ENCODE results near the gene HDAC2.
"Not testable (repeated sequence)": the region's sequence is repeated elsewhere in the genome, so short reads cannot be mapped to it uniquely, and the experiment has no call there.

The HDAC2 gene

DNA sequence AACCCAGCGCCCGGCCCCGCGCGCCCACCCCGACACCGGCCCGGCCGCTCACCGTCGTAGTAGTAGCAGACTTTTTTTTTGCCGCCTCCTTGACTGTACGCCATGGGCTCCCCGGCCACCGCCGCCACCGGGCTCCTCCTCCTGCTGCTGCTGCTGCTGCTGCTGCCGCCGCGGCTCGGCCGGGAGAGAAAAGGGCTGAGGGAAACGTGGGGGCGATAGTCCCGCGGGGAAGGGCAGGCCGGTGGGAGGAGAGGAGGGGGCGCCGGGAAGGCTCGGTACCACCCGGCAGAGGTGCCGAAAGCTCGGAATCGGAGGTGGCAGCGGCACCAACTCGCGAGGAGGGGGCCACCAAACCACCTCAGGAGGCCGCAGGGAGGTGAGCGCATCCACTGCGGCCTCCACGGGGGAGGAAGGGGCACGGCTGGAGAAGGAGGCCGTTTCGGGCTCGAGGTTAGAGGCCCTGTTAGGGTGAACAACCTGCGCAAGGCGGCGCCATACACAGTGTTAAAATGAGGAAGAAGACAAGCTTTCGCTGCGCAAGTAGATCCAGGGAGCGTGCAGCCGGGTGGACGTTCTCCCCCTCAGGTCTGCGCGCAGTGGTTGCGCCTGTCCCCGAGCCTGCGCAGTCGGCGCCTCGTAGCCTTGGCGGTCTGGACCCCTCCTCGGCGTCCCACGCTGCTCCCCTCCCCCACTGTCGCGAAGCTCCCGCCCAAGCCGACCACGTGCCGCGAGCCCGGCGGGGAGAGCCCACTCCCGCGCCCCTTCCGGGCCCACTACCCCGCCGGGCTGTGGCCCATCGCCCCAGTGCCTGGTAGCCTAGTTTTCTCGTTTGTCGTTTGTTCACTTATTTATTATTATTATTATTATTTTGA, at the start of gene HDAC2:
Gene HDAC2, minus strand, starts transcription at position 344 of the 872 bp plus-strand sequence. Its CDS starts 240 bp downstream, at position 104.
- TF ChIP-seq RARB (CRISPR knock-in tag; IDR thresholded peaks at IDR 0.05) = no peak
- TF ChIP-seq ZC3H10 (CRISPR knock-in tag; IDR thresholded peaks at IDR 0.05) = no peak
- no peak for TF ChIP-seq ZNF8 (CRISPR knock-in tag; IDR thresholded peaks at IDR 0.05)
- peak; percentile 64; the same call in 1 of the 2 replicates for TF ChIP-seq CSDC2 (CRISPR knock-in tag; IDR thresholded peaks at IDR 0.05)
- no peak for TF ChIP-seq ZFP30 (CRISPR knock-in tag; IDR thresholded peaks at IDR 0.05)
- no peak for TF ChIP-seq CSRNP3 (CRISPR knock-in tag; IDR thresholded peaks at IDR 0.05)
- TF ChIP-seq ISL1 (CRISPR knock-in tag; IDR thresholded peaks at IDR 0.05) = no peak
- TF ChIP-seq ZFP3 (CRISPR knock-in tag; IDR thresholded peaks at IDR 0.05) = 0 out of 2 replicates have a peak, but pooled peaks have one; percentile 26
- peak; percentile 83 for ATAC-seq

DNA sequence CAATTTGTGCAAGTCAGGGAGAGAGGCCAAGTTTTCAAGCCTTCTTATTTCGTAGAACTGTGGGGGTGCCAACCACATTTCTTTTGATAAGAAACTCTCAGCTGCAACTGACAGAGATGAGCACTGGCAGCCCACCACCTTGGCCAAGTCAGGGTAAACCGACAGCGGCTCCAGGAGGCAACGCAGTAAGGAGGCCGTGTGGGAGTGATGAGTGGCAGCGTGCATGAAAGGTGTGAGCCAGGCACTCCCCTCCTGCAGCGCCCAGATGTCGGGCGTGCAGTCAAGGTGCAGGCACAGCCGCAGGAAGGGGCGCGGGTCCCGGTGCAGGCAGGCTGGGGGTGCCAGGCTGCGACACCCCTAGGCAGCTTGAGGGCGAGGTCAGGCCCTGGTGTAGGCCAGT, 49.2 kb upstream of the HDAC2 start:
- ATAC-seq = no peak
- TF ChIP-seq BACH2 (CRISPR knock-in tag; IDR thresholded peaks at IDR 0.05; ENCODE audit: borderline replicate concordance) = no peak
- TF ChIP-seq TCF4 (CRISPR knock-in tag; IDR thresholded peaks at IDR 0.05; ENCODE audit: borderline replicate concordance) = no peak
- no peak for TF ChIP-seq CSDC2 (CRISPR knock-in tag; IDR thresholded peaks at IDR 0.05)
- no peak for TF ChIP-seq PPARA (CRISPR knock-in tag; IDR thresholded peaks at IDR 0.05; ENCODE audit: borderline replicate concordance)

DNA sequence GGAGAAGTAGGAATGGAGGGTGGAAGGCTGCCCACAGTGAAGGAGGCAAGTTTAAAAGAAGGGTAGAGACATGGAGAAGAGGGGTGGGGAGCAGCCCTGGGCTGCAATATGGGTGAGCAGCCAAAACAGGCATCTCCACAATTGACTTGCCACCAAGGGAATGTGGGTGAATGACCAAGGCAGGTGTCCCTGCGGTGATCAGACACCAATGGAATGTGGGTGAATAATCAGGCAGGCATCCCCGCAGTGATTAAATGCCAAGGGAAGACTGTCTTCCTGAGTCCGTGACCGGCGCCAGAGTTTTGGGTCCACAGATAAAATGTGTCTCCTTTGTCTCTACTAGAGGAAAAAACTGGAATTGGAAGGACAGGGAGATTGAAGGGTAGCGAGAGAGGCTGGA, 46.2 kb upstream of the HDAC2 start:
- ATAC-seq = not testable (repeated sequence)

DNA sequence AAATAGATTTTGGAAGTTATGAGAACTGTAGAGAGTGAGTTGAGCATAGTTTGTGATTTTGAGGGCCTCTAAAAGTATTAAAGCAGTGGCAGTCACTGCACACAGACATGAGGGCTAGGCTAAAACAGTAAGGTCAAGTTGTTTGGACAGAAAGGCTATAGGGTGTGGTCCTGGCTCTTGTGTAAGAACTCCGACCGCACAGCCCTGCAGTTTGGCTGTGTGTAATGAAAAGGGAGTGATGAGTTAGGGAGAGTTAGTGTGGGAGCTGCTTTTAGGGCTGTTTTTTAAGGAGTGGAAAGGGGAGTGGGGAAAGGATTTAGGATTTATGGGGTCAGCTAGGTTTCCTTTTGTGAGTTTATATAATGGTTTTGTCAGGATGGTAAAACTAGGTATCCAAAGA, 43.2 kb upstream of the HDAC2 start:
- ATAC-seq = not testable (repeated sequence)

DNA sequence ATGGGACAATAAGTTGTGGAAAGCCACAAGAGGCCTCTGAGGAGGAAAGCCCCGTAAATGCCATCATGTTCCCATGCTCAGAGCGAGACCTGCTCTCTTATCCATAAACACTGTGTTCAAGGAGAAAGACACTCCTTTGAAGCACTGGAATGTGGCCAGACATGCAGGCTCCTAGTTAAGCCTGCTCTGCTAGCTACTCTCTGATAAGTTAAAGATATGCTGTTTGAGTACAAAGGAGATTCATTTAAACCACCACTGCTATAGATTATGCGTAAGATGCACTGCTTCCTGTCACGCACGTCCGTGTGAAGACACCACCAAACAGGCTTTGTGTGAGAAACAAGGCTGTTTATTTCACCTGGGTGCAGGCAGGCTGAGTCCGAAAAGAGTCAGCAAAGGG, 40.5 kb upstream of the HDAC2 start:
- ATAC-seq = not testable (repeated sequence)

DNA sequence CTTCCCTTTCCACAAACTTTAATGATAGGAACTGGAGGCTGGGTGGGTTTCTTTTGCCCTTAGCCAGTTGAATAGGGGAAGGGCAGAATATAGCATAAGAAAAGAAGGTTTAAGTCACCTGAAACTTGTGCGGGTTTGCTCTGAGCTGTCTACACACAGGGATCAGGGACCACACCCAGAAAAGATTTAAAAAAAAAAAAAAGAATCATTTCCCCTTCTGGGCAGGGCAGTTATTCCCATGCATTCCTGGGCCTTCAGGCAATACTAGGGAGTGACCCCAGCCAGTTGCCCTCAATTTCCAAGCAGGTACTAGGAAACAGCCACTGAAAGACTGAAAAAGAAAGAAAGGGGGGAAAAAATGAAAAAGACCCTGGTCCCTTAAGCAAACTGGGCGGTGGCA, 39.6 kb upstream of the HDAC2 start:
- no peak for ATAC-seq
- TF ChIP-seq GLIS3 (CRISPR knock-in tag; IDR thresholded peaks at IDR 0.05) = no peak
- TF ChIP-seq RARB (CRISPR knock-in tag; IDR thresholded peaks at IDR 0.05) = no peak
- no peak for TF ChIP-seq ZNF70 (CRISPR knock-in tag; IDR thresholded peaks at IDR 0.05)
- no peak for TF ChIP-seq SNAI2 (CRISPR knock-in tag; IDR thresholded peaks at IDR 0.05)
- TF ChIP-seq OSR1 (CRISPR knock-in tag; IDR thresholded peaks at IDR 0.05) = no peak
- TF ChIP-seq ISL1 (CRISPR knock-in tag; IDR thresholded peaks at IDR 0.05) = no peak
- no peak for TF ChIP-seq TOX (CRISPR knock-in tag; IDR thresholded peaks at IDR 0.05; ENCODE audit: borderline replicate concordance)
- no peak for TF ChIP-seq ZFP30 (CRISPR knock-in tag; IDR thresholded peaks at IDR 0.05)
- no peak for TF ChIP-seq PPARA (CRISPR knock-in tag; IDR thresholded peaks at IDR 0.05; ENCODE audit: borderline replicate concordance)
- no peak for TF ChIP-seq CSRNP3 (CRISPR knock-in tag; IDR thresholded peaks at IDR 0.05)
- no peak for TF ChIP-seq ZC3H10 (CRISPR knock-in tag; IDR thresholded peaks at IDR 0.05)
- TF ChIP-seq CSDC2 (CRISPR knock-in tag; IDR thresholded peaks at IDR 0.05) = no peak
- TF ChIP-seq ZNF565 (CRISPR knock-in tag; conservative IDR thresholded peaks at IDR 0.05; ENCODE audit: low read depth) = no peak

DNA sequence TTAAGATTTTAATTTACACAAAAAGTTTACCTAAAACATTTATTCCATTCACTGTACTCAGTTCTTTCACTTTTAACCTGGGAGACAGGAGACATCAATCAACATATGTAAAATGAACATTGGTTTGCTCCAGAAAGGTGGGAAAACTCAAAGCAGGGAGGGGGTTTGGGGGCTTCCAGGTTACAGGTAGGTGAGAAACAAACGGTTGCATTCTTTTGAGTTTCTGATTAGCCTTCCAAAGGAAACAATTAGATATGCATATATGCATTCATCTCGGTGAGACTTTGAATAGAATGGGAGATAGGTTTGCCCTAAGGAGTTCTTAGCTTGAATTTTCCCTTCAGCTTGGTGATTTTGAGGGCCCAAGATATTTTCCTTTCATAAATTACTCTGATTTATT, 38.2 kb upstream of the HDAC2 start:
- ATAC-seq = no peak
- TF ChIP-seq ZNF8 (CRISPR knock-in tag; IDR thresholded peaks at IDR 0.05) = no peak
- TF ChIP-seq ZC3H10 (CRISPR knock-in tag; IDR thresholded peaks at IDR 0.05) = no peak
- TF ChIP-seq PPARA (CRISPR knock-in tag; IDR thresholded peaks at IDR 0.05; ENCODE audit: borderline replicate concordance) = no peak
- TF ChIP-seq, protein P1, sequence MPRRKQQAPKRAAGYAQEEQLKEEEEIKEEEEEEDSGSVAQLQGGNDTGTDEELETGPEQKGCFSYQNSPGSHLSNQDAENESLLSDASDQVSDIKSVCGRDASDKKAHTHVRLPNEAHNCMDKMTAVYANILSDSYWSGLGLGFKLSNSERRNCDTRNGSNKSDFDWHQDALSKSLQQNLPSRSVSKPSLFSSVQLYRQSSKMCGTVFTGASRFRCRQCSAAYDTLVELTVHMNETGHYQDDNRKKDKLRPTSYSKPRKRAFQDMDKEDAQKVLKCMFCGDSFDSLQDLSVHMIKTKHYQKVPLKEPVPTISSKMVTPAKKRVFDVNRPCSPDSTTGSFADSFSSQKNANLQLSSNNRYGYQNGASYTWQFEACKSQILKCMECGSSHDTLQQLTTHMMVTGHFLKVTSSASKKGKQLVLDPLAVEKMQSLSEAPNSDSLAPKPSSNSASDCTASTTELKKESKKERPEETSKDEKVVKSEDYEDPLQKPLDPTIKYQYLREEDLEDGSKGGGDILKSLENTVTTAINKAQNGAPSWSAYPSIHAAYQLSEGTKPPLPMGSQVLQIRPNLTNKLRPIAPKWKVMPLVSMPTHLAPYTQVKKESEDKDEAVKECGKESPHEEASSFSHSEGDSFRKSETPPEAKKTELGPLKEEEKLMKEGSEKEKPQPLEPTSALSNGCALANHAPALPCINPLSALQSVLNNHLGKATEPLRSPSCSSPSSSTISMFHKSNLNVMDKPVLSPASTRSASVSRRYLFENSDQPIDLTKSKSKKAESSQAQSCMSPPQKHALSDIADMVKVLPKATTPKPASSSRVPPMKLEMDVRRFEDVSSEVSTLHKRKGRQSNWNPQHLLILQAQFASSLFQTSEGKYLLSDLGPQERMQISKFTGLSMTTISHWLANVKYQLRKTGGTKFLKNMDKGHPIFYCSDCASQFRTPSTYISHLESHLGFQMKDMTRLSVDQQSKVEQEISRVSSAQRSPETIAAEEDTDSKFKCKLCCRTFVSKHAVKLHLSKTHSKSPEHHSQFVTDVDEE (CRISPR knock-in tag; IDR thresholded peaks at IDR 0.05) = no peak
- no peak for TF ChIP-seq TCF4 (CRISPR knock-in tag; IDR thresholded peaks at IDR 0.05; ENCODE audit: borderline replicate concordance)
- no peak for TF ChIP-seq TOX (CRISPR knock-in tag; IDR thresholded peaks at IDR 0.05; ENCODE audit: borderline replicate concordance)
- TF ChIP-seq, protein P2, sequence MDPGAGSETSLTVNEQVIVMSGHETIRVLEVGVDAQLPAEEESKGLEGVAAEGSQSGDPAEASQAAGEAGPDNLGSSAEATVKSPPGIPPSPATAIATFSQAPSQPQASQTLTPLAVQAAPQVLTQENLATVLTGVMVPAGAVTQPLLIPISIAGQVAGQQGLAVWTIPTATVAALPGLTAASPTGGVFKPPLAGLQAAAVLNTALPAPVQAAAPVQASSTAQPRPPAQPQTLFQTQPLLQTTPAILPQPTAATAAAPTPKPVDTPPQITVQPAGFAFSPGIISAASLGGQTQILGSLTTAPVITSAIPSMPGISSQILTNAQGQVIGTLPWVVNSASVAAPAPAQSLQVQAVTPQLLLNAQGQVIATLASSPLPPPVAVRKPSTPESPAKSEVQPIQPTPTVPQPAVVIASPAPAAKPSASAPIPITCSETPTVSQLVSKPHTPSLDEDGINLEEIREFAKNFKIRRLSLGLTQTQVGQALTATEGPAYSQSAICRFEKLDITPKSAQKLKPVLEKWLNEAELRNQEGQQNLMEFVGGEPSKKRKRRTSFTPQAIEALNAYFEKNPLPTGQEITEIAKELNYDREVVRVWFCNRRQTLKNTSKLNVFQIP (CRISPR knock-in tag; IDR thresholded peaks at IDR 0.05; ENCODE audit: borderline replicate concordance, low read depth) = no peak
- no peak for TF ChIP-seq RARB (CRISPR knock-in tag; IDR thresholded peaks at IDR 0.05)
- TF ChIP-seq ZFP30 (CRISPR knock-in tag; IDR thresholded peaks at IDR 0.05) = no peak
- TF ChIP-seq ESRRG (CRISPR knock-in tag; IDR thresholded peaks at IDR 0.05) = no peak
- no peak for TF ChIP-seq GLIS3 (CRISPR knock-in tag; IDR thresholded peaks at IDR 0.05)
- no peak for TF ChIP-seq OSR1 (CRISPR knock-in tag; IDR thresholded peaks at IDR 0.05)
- no peak for TF ChIP-seq ARNTL (CRISPR knock-in tag; IDR thresholded peaks at IDR 0.05; ENCODE audit: borderline replicate concordance, low read depth)

Measured in SK-N-SH treated with all-trans-retinoic acid at 6 μM for 48 hours (cell line).